HG03520 (cell line): ENCODE data around the gene GNAZ.

ENCODE experiments used
- ATAC-seq: cut with Tn5 transposase; IDR thresholded peaks from one replicate; pipeline ENCODE4 v1.9.1; 2021; ENCODE audit warnings: mild to moderate bottlenecking, moderate library complexity; ENCODE audit not compliant: unreplicated experiment

Gene GNAZ

GRCh38 chr22:23105304-23105703 lies 35.0 kb downstream of the GNAZ start:
- ATAC-seq: no peak

GRCh38 chr22:23105919-23106318 lies 35.6 kb downstream of the GNAZ start:
- no peak for ATAC-seq

- no peak for ATAC-seq
These were observed 36.0 kb downstream of the GNAZ start for GRCh38 chr22:23106344-23106743.

DNA sequence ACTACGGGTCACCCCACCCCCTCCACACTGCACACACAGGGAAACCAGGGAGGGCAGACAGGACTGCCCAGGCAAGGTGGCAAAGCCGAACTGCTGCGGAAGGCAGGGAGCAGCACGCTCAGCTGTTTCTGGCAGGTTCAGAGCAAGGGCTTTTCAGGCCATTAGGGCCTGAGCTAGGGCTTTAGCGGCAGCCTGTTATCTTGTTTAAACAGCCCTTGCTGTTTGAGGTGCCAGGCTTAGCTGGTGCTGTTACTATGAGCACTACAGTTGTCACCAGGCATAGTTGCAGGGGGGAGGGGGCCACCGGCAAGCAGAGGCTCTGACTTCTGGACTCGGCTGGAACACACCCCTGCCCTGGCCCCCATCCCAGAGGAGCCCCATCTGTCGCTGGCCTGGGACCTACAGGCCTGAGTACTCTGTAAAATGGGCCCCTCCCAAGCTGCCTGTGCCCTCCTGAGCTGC lies 36.6 kb downstream of the GNAZ start:
- no peak for ATAC-seq

DNA sequence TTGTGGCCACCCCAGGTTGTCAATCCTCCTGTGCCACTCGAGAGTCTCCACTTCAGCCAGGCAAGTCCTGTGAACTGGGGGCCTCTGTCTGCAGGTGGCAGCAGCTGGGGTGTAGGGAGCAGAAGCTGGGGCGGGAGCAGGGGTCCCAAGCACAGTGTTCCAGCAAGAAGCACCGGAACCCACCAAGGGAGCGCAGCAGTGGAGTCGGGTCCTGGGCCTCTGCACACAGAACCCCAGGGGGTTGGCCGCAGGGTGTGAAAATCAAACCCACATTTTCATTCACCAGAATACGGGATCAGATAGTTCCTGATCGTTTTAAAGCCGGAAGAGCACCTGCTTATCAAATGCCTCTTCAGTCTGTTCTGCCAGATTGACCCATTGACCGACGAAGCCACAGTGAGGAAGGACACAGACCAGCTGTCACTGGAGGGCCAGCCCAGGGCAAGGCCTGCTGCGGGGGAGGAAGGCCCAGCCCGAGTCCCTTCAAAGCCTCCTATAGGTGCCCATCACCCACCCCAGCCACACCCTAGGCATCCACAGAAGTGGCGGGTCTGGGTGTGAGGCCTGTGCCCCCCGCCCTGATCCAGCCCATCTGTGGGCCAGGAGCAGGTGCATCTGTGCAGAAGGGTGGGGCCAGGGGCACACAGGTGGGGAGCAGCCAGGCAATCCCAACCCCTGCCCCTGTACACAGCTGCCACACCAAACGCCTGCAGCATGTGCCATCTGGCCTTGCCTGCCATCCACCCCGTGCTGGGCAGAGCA lies 37.3 kb downstream of the GNAZ start:
- no peak for ATAC-seq

DNA sequence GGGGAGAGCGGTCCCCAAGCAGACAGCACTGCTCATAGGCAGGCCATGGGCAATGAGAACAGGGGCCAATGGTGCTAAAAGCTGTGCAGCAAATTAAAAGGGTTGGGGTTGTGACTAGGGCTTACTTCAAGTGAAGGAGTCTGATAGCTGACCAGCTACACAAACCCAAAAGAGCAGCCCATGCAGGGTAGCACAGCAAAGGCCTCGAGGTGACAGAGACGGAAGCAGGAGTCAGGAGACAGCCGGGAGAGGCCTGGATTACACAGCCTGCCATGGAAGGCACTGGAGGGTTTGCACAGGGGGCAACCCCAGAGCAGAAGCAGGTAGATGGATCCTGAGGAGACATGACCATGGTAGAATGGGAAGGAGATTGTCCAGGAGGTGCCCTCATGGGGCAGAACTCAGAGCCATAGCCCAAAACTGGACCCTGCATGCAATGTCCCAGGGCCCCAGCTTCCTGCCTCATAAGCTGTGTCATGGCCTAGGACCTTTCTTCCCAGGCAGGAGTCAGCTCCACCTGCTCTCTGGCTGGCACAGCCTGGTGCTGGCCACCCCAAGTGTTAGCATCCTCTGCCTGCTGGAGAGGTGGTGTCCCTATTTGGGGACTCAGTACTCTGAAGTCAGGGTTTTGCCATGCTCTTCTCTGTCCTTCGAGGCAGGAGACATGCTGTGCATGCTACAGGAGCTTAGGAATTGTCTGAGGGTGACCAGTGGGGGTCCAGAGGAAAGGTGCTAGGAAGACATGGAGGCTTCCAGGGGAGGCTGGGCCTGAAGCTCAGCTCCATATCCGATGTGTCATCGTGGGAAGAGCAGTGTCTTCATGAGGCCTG lies 38.1 kb downstream of the GNAZ start:
- ATAC-seq: no peak

- no peak for ATAC-seq
These were observed 38.7 kb downstream of the GNAZ start for GRCh38 chr22:23109079-23109347.

- no peak for ATAC-seq
These were observed 39.2 kb downstream of the GNAZ start for GRCh38 chr22:23109441-23109978.

DNA sequence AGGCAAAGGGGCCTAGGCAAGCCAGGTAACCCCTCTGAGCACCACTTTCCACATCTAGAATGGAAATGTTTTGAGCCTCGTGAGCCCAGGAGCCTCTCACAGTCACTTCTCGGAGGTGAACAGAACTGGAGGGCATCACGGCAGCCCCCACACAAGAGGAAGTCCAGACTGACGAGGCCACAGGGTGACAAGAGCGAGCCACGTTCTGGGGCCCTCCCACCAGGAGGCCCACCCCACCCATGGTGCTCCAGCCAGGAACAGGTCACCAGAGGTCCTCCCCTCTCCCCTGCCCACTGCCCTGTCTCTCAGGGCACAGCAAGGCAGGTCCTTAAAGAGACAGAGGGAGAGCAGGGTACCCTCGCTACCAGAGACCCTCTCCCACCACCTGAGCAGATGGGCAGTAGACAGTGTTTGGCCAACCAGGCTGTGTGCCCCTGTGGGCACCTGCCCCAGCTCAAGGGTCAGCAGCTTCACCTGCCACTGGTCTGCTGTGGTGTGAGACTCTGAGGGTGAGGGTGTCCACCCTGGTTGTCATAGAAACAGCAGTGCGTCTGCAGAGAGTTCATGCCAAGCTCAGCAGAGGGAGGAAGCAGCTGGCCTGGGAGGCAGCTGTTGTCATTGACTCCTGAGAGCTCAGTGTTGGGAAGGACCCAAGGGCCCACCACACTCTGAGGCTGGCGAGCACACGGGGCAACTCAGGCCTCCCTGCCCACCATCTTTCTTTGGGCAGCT lies 40.0 kb downstream of the GNAZ start:
- ATAC-seq: no peak

DNA sequence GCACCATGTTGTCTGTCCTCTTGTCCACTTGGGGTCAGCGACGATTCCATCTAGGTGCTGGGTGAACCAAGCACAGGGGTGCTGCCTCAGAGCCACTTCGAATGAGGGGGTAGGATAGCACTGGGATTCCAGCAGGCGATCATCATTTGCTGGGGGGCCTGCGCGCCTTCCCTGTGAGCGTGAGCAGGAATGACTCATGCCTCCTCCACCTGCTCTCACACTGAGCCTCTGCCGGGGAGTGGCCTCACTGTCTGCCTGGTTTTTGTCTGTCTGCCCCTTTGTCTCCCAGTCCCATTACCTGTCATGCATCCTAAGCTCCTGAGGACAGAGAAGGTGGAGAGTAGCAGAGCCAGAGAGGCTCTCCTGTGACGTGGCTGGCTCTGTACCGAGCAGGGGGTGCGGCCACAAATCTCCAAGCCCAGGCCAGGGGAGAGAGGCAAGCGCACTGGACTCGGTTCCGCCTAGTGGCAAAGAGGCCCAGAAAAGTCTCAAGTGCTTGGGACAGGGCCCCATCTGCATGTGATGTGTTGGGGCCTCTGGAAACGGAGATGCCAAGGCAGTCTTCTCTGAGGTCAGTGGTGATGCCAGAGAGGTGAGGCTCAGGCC lies 40.7 kb downstream of the GNAZ start:
- ATAC-seq: no peak

DNA sequence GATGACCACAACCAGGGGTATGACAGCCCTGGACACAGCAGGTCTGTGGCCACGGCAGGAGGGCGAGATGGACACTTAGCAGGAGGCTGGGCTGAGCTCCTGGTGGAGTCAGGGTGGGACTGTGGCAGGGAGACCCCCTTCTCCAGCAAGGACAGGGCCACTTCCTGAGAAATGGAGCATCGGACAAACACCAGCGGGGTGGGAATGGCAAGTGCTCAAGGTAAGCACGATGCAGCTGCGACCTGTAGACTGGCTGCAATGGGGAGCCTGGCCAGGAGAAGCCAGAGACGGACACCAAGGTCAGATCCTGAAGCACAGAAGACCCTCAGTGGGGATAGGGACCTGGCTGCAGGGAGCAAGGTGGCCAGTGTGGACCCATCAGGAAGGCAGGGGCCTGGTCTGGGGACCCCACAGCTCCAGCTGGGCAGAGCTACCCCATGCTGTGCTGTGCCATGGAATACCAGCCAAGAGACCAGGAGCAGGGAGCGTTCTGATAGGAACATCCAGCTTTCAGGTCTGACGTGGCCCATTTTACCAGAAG lies 42.2 kb downstream of the GNAZ start:
- ATAC-seq: no peak

DNA sequence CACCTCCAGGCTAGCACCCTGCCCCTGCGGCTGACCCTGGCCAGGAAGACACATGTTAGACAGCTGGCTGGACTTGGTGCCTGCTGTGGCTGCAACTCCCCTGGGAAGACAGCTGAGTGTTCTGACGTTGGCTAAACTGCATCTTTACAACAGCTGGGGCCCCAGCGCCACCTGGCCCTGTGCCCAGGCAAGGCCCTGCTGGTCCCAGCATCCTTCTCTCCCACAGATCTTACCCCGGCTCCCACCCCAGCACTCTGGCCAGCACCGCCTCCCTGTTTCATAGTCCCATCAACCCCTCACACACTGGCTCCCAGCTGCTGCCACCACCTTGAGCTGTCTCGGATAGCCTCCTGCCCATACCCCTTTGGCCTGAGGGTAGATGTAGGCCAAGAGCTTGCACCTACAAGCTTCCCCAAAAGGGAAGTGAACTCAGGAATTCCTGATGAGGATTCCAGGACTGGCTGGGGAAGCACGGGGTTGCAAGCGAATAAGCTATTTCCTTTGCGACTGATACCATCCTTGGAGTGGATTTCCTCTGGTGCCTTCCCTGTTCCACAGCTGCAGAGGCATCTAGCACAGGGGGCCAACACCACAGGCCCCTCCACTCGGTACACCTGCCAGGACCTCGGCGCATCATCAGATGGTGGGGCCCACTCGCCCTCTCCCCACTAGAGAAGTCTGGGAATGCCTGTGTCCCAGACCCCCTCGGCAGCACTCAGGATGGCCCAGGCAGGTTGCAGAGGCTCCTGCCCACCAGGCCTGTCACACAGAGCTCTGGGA lies 42.9 kb downstream of the GNAZ start:
- no peak for ATAC-seq

DNA sequence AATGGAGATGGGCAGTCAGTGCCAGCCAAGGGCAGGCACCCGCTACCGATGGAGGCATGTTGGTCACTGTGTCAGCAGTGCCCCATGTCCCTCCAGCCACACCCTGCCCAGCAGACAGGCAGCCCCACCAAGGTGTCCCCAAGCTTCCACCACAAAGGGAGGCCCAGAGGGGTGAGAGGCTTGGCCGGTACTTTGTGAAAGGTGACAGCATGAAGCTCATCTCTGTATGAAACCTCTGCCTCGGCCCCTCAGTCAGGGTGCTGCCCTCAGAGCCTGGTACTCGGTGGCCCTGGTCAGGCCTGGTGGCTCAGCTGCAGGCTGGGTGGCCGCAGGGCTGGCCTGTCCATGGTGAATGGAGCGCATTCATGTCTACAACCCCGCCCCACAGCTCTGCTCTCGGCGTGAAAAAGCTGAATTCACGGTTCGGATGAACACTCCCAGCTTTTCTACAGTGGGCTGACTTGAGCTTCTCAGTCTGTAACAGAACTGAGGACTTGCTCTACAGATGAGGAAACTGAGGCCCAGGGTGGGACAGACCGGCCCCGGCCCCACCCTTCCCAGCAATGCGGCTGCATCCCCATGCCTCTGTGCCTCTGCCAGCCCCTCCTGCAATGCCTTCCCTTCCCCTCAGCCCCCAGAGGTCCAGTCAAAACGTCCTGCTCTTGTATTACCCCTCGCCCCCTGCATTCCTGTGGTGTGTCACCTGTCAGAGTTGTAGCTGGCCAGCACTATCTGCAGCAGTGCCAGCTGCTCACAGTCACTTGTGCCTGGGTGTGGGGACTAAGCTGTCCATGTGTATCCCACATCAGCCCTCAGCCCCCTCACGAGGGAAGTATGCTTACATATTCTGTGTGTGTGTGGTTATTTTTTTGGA lies 43.8 kb downstream of the GNAZ start:
- no peak for ATAC-seq

DNA sequence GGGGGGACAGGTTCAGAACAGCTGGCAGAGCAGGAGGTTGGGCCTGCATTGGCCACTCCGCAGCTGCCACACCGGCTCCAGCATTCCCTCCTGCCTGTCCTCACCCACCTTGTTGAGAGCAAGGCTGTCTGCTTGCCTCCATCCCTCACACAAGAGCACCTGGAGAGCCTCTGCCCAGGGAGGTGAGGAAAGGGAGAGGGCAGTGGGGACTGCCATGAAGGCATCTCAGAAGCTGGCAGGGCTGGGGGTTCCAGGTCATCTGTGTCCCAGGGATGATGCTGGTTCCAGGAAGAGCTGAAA lies 44.4 kb downstream of the GNAZ start:
- ATAC-seq: no peak

- ATAC-seq: no peak
These were observed 45.0 kb downstream of the GNAZ start for GRCh38 chr22:23115369-23115768.

- ATAC-seq: no peak
These were observed 45.6 kb downstream of the GNAZ start for GRCh38 chr22:23115825-23116494.

- ATAC-seq: no peak
These were observed 46.4 kb downstream of the GNAZ start for GRCh38 chr22:23116506-23117263.

- no peak for ATAC-seq
These were observed 47.0 kb downstream of the GNAZ start for GRCh38 chr22:23117275-23117674.
